Pancreas (tissue), 10 donors: ENCODE data around the gene FXYD1. TPM values are rescaled to one million over a fixed set of nuclear protein-coding genes. Genes with fewer than 3 reads are reported as not detected.
A peak's percentile ranks its signal among the peaks of the same experiment; 100 is the strongest.

Experiments used
- ATAC-seq, 4 donors: fragments of 200-7000 bp; cut with Tn5 transposase; one replicate each; pipeline versions ENCODE4 v1.8.0 to v1.9.1; 2020; ENCODE audit warnings: mild to moderate bottlenecking in 4 of 4, moderate library complexity in 4 of 4
- DNase-seq, 6 donors: peaks; one replicate each; pipeline ENCODE4 v3.0.0-alpha.2; 2020
- FAIRE-seq: peaks from 2 replicates; lab custom pipeline; 2012; peaks lifted over from hg19 to GRCh38; lab: Jason Lieb, UNC
- H3K27ac ChIP-seq, 4 donors: fragments of 200-600 bp; sonication (generic); 1 replicate in 3 of 4; 2 replicates in 1 of 4; pipeline versions ENCODE4 v1.5.0 to v1.8.0; 2020
- H3K27me3 ChIP-seq, 4 donors: fragments of 200-600 bp; one replicate each; pipeline ENCODE4 v1.8.0; 2021
- H3K36me3 ChIP-seq, 3 donors: fragments of 200-600 bp; sonication (generic) in 1 of 3; one replicate each; pipeline versions ENCODE4 v1.5.0 to v1.8.0; 2020 to 2021
- H3K4me1 ChIP-seq, 3 donors: fragments of 200-600 bp; one replicate each; pipeline ENCODE4 v1.8.0; 2021
- H3K4me3 ChIP-seq, 4 donors: fragments of 200-600 bp; sonication (generic) in 2 of 4; one replicate each; pipeline versions ENCODE4 v1.5.0 to v1.8.0; 2020 to 2021
- H3K9me3 ChIP-seq, 4 donors: fragments of 200-600 bp; one replicate each; pipeline ENCODE4 v1.8.0; 2021
- WGBS, 2 donors: extraction: QIAGEN DNeasy Blood & Tissue Kit; methylation state at CpG; one replicate each; pipeline ENCODE4 v1.1.7; 2013; 5-methylcytosine and 5-hydroxymethylcytosine counted together
- intact Hi-C, 3 donors: fragments of 100-400 bp; cut with DNase I; formaldehyde crosslinking; loops; one replicate each; pipeline versions ENCODE4 v1.11.1 to v1.14.2; 2022
- polyA plus RNA-seq, 2 donors: library from polyadenylated mRNA; stranded (reverse); fragments of 200-250 nt; gene quantifications; one replicate each; pipeline ENCODE4 v1.2.3, GENCODE V29; 2013
- total RNA-seq, 6 donors: library from RNA; stranded (reverse); fragmentation: NEBNext Ultra II Directional in 4 of 6; extraction: Animal tissue kit (Norgen Biotek cat#: 25700) in 4 of 6; gene quantifications; one replicate each; pipeline versions ENCODE4 v1.2.1 to v1.2.4, GENCODE V29; 2021 to 2023
- TF ChIP-seq, protein P1 (sequence below), 4 donors: fragments of 200-600 bp; sonication (generic) in 3 of 4; IDR thresholded peaks; one replicate each; pipeline versions ENCODE4 v1.5.0 to v1.8.0; 2021; ENCODE audit warnings: antibody characterized with exemption in 4 of 4
- donor health status: healthy with polysubstance abuse.
- donor health status: DM: no; HTN: no; CAD: no; lungs with moderate emphysema.
- donor health status: DM: no; HTN: no; CAD: no.
- donor health status: control.
- donor health status: control.
- donor health status: Bipolar disorder and iron deficiency.
- donor health status: DM: yes; HTN: yes; CAD: no.
- donor health status: DM: no; HTN: no; CAD: no.
- donor health status: DM: no; HTN: no; CAD: no.
- donor health status: DM: yes; HTN: yes; CAD: no.

The FXYD1 gene
- total and polyA plus RNA-seq, 8 donors = 2.8 to 16.1 (median 6.0) TPM

DNA sequence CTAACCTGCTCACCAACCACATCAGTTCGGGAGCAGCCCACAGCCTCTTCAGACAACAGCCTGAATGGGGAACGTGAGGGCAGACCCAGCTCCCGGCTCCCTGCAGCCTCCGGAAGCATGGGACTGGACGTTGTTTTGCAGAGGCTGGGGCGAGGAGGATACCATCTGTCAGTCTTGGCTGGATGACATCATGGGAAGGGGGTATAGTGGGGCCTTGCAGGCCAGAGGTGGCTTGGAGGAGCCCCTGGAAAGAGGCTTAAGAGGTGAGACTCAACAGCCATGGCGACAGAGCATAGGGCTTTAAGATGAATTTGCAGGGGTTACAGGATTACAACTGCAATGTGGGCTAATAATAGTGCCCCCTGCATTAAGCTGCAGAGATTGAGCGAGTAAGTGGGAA, 21.5 kb upstream of the FXYD1 start:
- H3K9me3 ChIP-seq = no peaks in the 10 kb centered on the region
- FAIRE-seq (no peak), DNase-seq (peak in 1 of 6 donors; percentile 18), ATAC-seq (no peak)
- H3K27ac ChIP-seq = no peak overlapping the region
- TF ChIP-seq, protein P1, sequence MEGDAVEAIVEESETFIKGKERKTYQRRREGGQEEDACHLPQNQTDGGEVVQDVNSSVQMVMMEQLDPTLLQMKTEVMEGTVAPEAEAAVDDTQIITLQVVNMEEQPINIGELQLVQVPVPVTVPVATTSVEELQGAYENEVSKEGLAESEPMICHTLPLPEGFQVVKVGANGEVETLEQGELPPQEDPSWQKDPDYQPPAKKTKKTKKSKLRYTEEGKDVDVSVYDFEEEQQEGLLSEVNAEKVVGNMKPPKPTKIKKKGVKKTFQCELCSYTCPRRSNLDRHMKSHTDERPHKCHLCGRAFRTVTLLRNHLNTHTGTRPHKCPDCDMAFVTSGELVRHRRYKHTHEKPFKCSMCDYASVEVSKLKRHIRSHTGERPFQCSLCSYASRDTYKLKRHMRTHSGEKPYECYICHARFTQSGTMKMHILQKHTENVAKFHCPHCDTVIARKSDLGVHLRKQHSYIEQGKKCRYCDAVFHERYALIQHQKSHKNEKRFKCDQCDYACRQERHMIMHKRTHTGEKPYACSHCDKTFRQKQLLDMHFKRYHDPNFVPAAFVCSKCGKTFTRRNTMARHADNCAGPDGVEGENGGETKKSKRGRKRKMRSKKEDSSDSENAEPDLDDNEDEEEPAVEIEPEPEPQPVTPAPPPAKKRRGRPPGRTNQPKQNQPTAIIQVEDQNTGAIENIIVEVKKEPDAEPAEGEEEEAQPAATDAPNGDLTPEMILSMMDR (IDR thresholded peaks at IDR 0.05) = no peak
- peak overlapping the region in 2 of 4 donors; percentile 41 to 44 for H3K4me3 ChIP-seq
- H3K27me3 ChIP-seq = no peaks in the 10 kb centered on the region
- H3K36me3 ChIP-seq = no peaks in the 10 kb centered on the region
- WGBS, 2 donors = 67 to 70% methylated on average over 8 of the region's 8 CpGs
- intact Hi-C loops = no loop called here
- peaks cover 0 to 3% (median 0%) of the 10 kb centered on the region in 3 donors for H3K4me1 ChIP-seq

DNA sequence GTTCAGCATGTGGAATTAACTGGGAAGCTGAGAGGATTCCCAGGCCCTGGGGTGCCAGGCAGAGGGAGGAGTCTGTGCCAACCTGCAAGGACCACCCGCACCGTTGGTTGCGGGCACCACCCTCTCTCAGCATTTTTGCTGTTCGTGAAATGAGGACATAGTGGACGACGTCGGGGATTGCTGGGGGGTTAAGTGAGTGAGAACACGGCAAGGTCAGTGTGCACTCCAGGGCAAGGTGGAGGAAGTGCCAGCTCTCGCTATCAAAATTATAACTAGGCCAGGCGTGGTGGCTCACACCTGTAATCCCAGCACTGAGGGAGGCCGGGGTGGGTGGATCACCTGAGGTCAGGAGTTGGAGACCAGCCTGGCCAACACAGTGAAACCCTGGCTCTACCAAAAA, 20.8 kb upstream of the FXYD1 start:
- Histone ChIP-seq H3K9me3 (no peaks in the 10 kb centered on the region), H3K36me3 (no peaks in the 10 kb centered on the region), H3K4me3 (no peak overlapping the region), H3K27ac (no peak overlapping the region), H3K4me1 (peaks cover 0 to 3% (median 0%) of the 10 kb centered on the region in 3 donors), H3K27me3 (no peaks in the 10 kb centered on the region)
- intact Hi-C loops = no loop called here
- DNase-seq = peak in 1 of 6 donors; percentile 16
- FAIRE-seq = no peak
- WGBS, 2 donors = 73 to 81% methylated on average over 11 of the region's 11 CpGs
- TF ChIP-seq, protein P1 (IDR thresholded peaks at IDR 0.05) = no peak
- ATAC-seq = no peak

DNA sequence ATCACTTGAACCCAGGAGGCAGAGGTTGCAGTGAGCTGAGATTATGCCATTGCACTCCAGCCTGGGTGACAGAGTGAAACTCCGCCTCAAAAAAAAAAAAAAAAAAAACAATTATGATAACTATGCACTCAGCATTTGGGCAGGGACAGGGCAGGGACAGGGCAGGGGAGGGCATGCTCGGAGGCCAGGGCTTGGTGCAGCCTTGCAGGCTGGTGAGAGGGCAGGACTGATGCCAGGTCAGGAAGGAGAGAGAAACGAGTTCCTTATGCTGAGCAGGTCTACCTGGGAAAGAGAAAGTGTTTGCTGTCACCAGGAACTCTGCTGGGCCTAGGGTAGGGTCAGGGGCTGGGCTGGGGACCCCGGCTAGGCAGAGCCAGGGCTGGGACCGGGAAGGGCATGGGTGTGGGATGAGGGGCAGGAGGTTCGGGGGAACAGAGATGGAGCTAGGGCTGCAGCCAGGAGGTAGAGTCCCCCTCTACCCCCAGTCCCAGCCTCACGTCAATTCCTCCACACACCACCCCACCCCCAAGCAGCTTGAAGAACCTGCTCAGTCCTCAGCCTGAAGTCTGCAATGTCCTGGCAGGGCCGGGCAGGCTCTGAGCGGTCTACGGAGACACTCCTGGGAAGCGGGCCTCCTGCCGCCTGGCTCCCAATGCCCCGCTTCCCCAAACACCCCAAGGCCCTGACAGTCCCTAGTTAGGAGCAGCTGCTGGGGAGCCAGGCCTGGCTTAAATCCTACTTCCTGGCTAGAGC, 20.2 kb upstream of the FXYD1 start:
- Histone ChIP-seq H3K36me3 (no peaks in the 10 kb centered on the region), H3K9me3 (no peaks in the 10 kb centered on the region), H3K4me3 (no peak overlapping the region), H3K4me1 (peaks cover 0 to 3% (median 0%) of the 10 kb centered on the region in 3 donors), H3K27me3 (no peaks in the 10 kb centered on the region), H3K27ac (no peak overlapping the region)
- TF ChIP-seq, protein P1 (IDR thresholded peaks at IDR 0.05) = no peak
- WGBS, 2 donors = 83 to 88% methylated on average over 12 to 13 of the region's 13 CpGs
- ATAC-seq (peak in 2 of 4 donors; percentile 10 to 16), FAIRE-seq (no peak), DNase-seq (peak in 1 of 6 donors; percentile 28)
- intact Hi-C loops = no loop called here

DNA sequence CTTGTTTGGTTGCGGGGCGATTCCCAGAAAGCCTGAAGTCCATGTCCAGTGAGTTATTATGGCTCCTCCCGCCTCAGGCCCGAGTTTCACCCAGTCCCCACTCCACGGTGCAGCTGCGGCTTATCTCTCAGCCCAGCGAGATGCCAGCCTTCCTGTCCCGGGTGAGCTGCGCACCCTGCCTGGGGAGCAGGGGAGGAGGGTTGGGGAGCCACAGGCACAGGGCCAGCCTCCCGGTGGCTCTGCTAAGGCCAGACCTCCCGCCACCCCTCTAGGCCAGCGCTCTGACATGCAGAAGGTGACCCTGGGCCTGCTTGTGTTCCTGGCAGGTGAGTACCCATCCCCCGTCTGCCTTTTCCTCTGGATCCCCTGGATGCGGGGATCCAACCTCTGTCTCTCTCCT, 19.5 kb upstream of the FXYD1 start:
- no peak for FAIRE-seq
- Histone ChIP-seq H3K36me3 (no peaks in the 10 kb centered on the region), H3K27me3 (no peaks in the 10 kb centered on the region), H3K27ac (no peak overlapping the region), H3K4me3 (no peak overlapping the region), H3K9me3 (no peaks in the 10 kb centered on the region), H3K4me1 (peaks cover 0 to 8% (median 0%) of the 10 kb centered on the region in 3 donors)
- 71 to 80% methylated on average over 13 to 14 of the region's 14 CpGs for WGBS, 2 donors
- no peak for ATAC-seq
- no peak for DNase-seq
- intact Hi-C loops = no loop called here
- TF ChIP-seq, protein P1 (IDR thresholded peaks at IDR 0.05) = no peak

DNA sequence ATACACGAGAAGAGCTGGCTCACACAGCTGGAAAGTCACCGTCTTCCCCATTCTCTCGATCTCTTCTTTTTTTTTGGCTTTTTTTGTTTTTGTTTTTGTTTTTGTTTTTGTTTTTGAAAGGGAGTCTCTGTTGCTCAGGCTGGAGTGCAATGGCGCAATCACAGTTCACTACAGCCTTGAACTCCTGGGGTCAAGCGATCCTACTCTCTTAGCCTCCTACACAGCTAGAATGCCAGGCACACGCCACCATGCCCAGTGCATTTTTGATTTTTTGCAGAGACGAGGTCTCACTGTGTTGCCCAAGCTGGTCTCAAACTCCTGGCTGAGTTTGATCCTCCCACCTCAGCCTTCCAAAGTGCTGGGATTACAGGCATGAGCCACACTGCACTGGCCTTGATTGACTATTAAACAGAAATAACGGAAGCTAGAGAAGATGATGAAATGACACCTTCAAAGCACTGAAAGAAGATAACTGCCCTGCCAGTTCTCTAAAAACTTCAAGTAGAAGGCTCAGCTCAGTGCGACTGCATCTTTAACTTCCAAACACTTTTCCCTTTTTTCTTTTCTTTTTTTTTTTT, 19.0 kb upstream of the FXYD1 start:
- FAIRE-seq = no peak
- Histone ChIP-seq H3K27me3 (no peaks in the 10 kb centered on the region), H3K27ac (no peak overlapping the region), H3K9me3 (no peaks in the 10 kb centered on the region), H3K36me3 (no peaks in the 10 kb centered on the region), H3K4me3 (no peak overlapping the region), H3K4me1 (peaks cover 0 to 8% (median 0%) of the 10 kb centered on the region in 3 donors)
- ATAC-seq = no peak
- TF ChIP-seq, protein P1 (IDR thresholded peaks at IDR 0.05) = no peak
- WGBS, 2 donors = 93% methylated on average over 9 of the region's 9 CpGs
- intact Hi-C loops = no loop called here
- no peak for DNase-seq
